Prostate gland (tissue), 2 donors: Measurements from ENCODE around the gene SHISA7. TPM values are rescaled to one million over a fixed set of nuclear protein-coding genes. Genes with fewer than 3 reads are reported as not detected.
A peak's percentile ranks its signal among the peaks of the same experiment; 100 is the strongest.
"Not testable (repeated sequence)": the region's sequence is repeated elsewhere in the genome, so short reads cannot be mapped to it uniquely, and the experiment has no call there.

Experiments
- DNase-seq: peaks from one replicate; pipeline ENCODE4 v3.0.0-alpha.2; 2019; ENCODE audit warnings: low spot score
- H3K27ac ChIP-seq, 2 donors: fragments of 200-600 bp; sonication (generic); 2 replicates each; pipeline ENCODE4 v1.5.1; 2017 to 2019
- H3K27me3 ChIP-seq: fragments of 200-600 bp; sonication (generic); replicated peaks from 2 replicates; pipeline ENCODE4 v1.5.1; 2019; ENCODE audit not compliant: insufficient read depth
- H3K36me3 ChIP-seq, 2 donors: fragments of 200-600 bp; sonication (generic); 1 replicate in 1 of 2; 2 replicates in 1 of 2; pipeline versions ENCODE4 v1.5.1 to v1.8.1; 2017 to 2019
- H3K4me1 ChIP-seq: fragments of 200-600 bp; sonication (generic); replicated peaks from 2 replicates; pipeline ENCODE4 v1.5.1; 2019
- H3K4me3 ChIP-seq, 2 donors: fragments of 200-600 bp; sonication (generic); 2 replicates each; pipeline ENCODE4 v1.5.1; 2017 to 2019
- H3K9me3 ChIP-seq: fragments of 200-600 bp; sonication (generic); 2 replicates; pipeline ENCODE4 v1.5.1; 2017
- POLR2A ChIP-seq: fragments of 450-650 bp; IDR thresholded peaks from one replicate; pipeline ENCODE4 v1.6.1; 2016; ENCODE audit warnings: antibody characterized with exemption, mild to moderate bottlenecking
- POLR2AphosphoS5 ChIP-seq: sonication (generic); formaldehyde crosslinking; IDR thresholded peaks from one replicate; pipeline ENCODE4 v1.6.1; 2017; ENCODE audit warnings: antibody characterized with exemption
- whole genome bisulfite sequencing: methylation state at CpG from one replicate; pipeline ENCODE4 v1.1.5; 2018; 5-methylcytosine and 5-hydroxymethylcytosine counted together
- intact Hi-C: fragments of 100-400 bp; cut with DNase I; formaldehyde crosslinking; loops from one replicate; pipeline ENCODE4 v1.14.2; 2022
- total RNA-seq, 2 donors: library from RNA; depleted of rRNA; stranded (reverse); fragments of >200 nt; gene quantifications; one replicate each; pipeline ENCODE4 v1.1.0, GENCODE V29; 2016
- TF ChIP-seq, protein P1 (sequence below), 4 experiments: fragments of 200-600 bp in 2 of 4; fragments of 450-650 bp in 2 of 4; sonication (generic) in 2 of 4; IDR thresholded peaks; 1 replicate in 3 of 4; 2 replicates in 1 of 4; pipeline ENCODE4 v1.5.1; 2016 to 2019; ENCODE audit warnings: antibody characterized with exemption in 4 of 4, mild to moderate bottlenecking in 2 of 4, moderate library complexity in 2 of 4

Gene SHISA7
- total RNA-seq, 2 donors from 2014 or later, result not detected

GRCh38 chr19:55418185-55418584 lies 24.9 kb downstream of the SHISA7 start:
- no peaks in the 10 kb centered on the region for H3K36me3 ChIP-seq
- peak; percentile 48 for DNase-seq
- H3K27me3 ChIP-seq, result no peaks in the 10 kb centered on the region
- no peak overlapping the region for H3K4me3 ChIP-seq
- TF ChIP-seq POLR2AphosphoS5, result no peak
- TF ChIP-seq, protein P1, sequence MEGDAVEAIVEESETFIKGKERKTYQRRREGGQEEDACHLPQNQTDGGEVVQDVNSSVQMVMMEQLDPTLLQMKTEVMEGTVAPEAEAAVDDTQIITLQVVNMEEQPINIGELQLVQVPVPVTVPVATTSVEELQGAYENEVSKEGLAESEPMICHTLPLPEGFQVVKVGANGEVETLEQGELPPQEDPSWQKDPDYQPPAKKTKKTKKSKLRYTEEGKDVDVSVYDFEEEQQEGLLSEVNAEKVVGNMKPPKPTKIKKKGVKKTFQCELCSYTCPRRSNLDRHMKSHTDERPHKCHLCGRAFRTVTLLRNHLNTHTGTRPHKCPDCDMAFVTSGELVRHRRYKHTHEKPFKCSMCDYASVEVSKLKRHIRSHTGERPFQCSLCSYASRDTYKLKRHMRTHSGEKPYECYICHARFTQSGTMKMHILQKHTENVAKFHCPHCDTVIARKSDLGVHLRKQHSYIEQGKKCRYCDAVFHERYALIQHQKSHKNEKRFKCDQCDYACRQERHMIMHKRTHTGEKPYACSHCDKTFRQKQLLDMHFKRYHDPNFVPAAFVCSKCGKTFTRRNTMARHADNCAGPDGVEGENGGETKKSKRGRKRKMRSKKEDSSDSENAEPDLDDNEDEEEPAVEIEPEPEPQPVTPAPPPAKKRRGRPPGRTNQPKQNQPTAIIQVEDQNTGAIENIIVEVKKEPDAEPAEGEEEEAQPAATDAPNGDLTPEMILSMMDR (IDR thresholded peaks at IDR 0.05), result peak; percentile 15 to 75 (median 62)
- TF ChIP-seq POLR2A, result no peak
- no peaks in the 10 kb centered on the region for H3K9me3 ChIP-seq
- intact Hi-C loops, result loop anchor here (5.0 kb wide), 1 partner anchor 276 kb away; no protein-coding TSS in a partner anchor
- no peak overlapping the region for H3K27ac ChIP-seq
- WGBS, result 19% methylated on average over 7 of the region's 7 CpGs
- no peaks in the 10 kb centered on the region for H3K4me1 ChIP-seq

DNA sequence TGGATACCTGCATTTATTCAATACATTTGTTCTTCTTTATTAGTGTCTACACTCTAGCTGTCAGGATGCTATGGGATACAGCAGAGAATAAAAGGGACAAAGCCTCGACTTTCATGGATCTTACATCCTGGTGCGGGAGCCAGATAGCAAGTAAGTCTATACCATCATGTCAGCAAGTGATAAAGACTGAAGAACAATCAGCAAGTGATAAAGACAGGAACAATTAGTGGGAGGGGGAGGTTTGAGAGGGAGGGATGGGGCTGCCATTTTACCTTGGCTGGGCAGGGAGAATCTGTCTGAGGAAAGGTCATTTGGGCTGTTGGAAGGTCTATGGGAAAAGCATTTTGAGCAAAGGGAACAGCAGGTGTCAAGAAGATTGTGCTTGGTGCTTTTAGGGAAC lies 32.9 kb downstream of the SHISA7 start:
- no peaks in the 10 kb centered on the region for H3K36me3 ChIP-seq
- TF ChIP-seq POLR2A (no peak), POLR2AphosphoS5 (no peak)
- no peak overlapping the region for H3K4me3 ChIP-seq
- intact Hi-C loops, result no loop called here
- H3K27me3 ChIP-seq, result no peaks in the 10 kb centered on the region
- H3K4me1 ChIP-seq, result peaks cover 8% of the 10 kb centered on the region
- H3K9me3 ChIP-seq, result no peaks in the 10 kb centered on the region
- DNase-seq, result no peak
- WGBS, result 90% methylated on average over 2 of the region's 2 CpGs
- no peak overlapping the region for H3K27ac ChIP-seq

GRCh38 chr19:55409179-55409578 lies 33.9 kb downstream of the SHISA7 start:
- H3K9me3 ChIP-seq, H3K4me1 ChIP-seq, DNase-seq, H3K36me3 ChIP-seq, H3K27ac ChIP-seq, H3K4me3 ChIP-seq, H3K27me3 ChIP-seq: not testable (repeated sequence)
- 92% methylated on average over 8 of the region's 8 CpGs for WGBS
- intact Hi-C loops, result loop anchor here (5.0 kb wide), 1 partner anchor 292 kb away; the partner anchor contains the start of gene PPP1R12C

GRCh38 chr19:55408533-55408872 lies 34.6 kb downstream of the SHISA7 start:
- intact Hi-C loops, result loop anchor here (5.0 kb wide), 1 partner anchor 291 kb away; the partner anchor contains the start of gene PPP1R12C

GRCh38 chr19:55407800-55408532 lies 35.1 kb downstream of the SHISA7 start:
- Histone ChIP-seq H3K9me3 (no peaks in the 10 kb centered on the region), H3K36me3 (peaks cover 0 to 2% of the 10 kb centered on the region in 2 donors), H3K27me3 (no peaks in the 10 kb centered on the region), H3K4me1 (peaks cover 8% of the 10 kb centered on the region), H3K27ac (peak overlapping the region; percentile 91 to 97), H3K4me3 (peak overlapping the region; percentile 89 to 95)
- TF ChIP-seq, protein P1 (IDR thresholded peaks at IDR 0.05), result no peak
- peak; percentile 94 for TF ChIP-seq POLR2AphosphoS5
- intact Hi-C loops, result loop anchor here (5.0 kb wide), 1 partner anchor 291 kb away; the partner anchor contains the start of gene PPP1R12C
- DNase-seq, result peak; percentile 98
- WGBS, result under 1% methylated on average over 70 of the region's 72 CpGs

More at GRCh38 chr19:55408533-55408872, 34.6 kb downstream of the SHISA7 start:
- Histone ChIP-seq H3K36me3 (no peaks in the 10 kb centered on the region), H3K4me3 (peak overlapping the region; percentile 89 to 95), H3K9me3 (no peaks in the 10 kb centered on the region), H3K27me3 (no peaks in the 10 kb centered on the region), H3K27ac (peak overlapping the region; percentile 91 to 97), H3K4me1 (peaks cover 8% of the 10 kb centered on the region)
- 67% methylated on average over 9 of the region's 9 CpGs for WGBS
- DNase-seq, result no peak
- no peak for TF ChIP-seq POLR2A
- TF ChIP-seq, protein P1 (IDR thresholded peaks at IDR 0.05), result no peak
- no peak for TF ChIP-seq POLR2AphosphoS5

DNA sequence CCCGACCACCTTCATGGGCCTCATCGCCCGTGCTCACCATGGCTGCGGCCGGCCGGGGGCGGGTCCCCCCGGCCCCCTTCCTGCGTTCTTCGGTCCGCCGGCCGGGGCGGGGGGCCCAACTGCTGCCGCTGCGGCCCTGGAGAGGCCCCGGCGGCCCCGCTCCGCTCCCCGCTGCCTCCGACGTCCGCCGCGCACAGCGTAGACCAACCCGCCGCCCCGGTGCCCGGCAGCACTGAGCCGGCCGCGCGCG lies 35.6 kb downstream of the SHISA7 start, which contains the start of gene UBE2S:
TSS of gene UBE2S (minus strand) at position 239 of the 250 bp plus-strand sequence. CDS start at position 40, 199 bp downstream.
- no CpG with 5 or more reads among the region's 36 CpGs for WGBS
- TF ChIP-seq, protein P1 (IDR thresholded peaks at IDR 0.05), result peak in 1 of 4 experiments; percentile 19
- TF ChIP-seq POLR2A, result peak; percentile 95
- intact Hi-C loops, result loop anchor here (5.0 kb wide), 1 partner anchor 290 kb away; the partner anchor contains the start of gene PPP1R12C

More for the DNA sequence above, 35.6 kb downstream of the SHISA7 start, which contains the start of gene UBE2S:
- peak within 1 kb of the TSS; percentile 91 to 97 for H3K27ac ChIP-seq
- peak within 1 kb of the TSS; percentile 89 to 95 for H3K4me3 ChIP-seq
- H3K27me3 ChIP-seq, H3K4me1 ChIP-seq, H3K36me3 ChIP-seq, H3K9me3 ChIP-seq, DNase-seq: not testable (repeated sequence)
